Caco-2 (cell line): ENCODE results near the gene LDB2. TPM values are rescaled to one million over a fixed set of nuclear protein-coding genes. Genes with fewer than 3 reads are reported as not detected.

ENCODE experiments used
- BruUV-seq: library from RNA; stranded (reverse); fragments of 400-500 nt; replicated peaks from 2 replicates; lab custom pipeline; 2021; lab: Mats Ljungman, UMichigan
- CTCF ChIA-PET: fragments of 300-600 bp; sonication (Branson Sonifier 250); formaldehyde crosslinking; loops from one replicate; lab custom pipeline; 2022; ENCODE audit warnings: antibody characterized with exemption; lab: Charles Lee
- POLR2A ChIA-PET: fragments of 300-600 bp; sonication (Branson Sonifier 250); formaldehyde crosslinking; loops from one replicate; lab custom pipeline; 2022; ENCODE audit warnings: antibody characterized with exemption; lab: Charles Lee
- DNase-seq, 2 experiments: peaks; one replicate each; pipeline versions ENCODE4 v3.0.0 to v3.0.0-alpha.2; 2020 to 2022
- H3K27me3 ChIP-seq: replicated peaks from 2 replicates; pipeline ENCODE4 v1.6.0; 2011; ENCODE audit warnings: low read length; ENCODE audit not compliant: control insufficient read depth, insufficient read depth
- H3K36me3 ChIP-seq: 2 replicates; pipeline ENCODE4 v1.5.1; 2011; ENCODE audit warnings: low read length; ENCODE audit not compliant: control insufficient read depth, insufficient read depth
- H3K4me1 ChIP-seq: fragments of 250-450 bp; sonication (Bioruptor Pico); 2 replicates; pipeline ENCODE4 v1.5.1; 2020; ENCODE audit warnings: mild to moderate bottlenecking
- H3K4me3 ChIP-seq: 2 replicates; pipeline ENCODE4 v1.5.1; 2011; ENCODE audit warnings: low read depth, mild to moderate bottlenecking, control low read depth, low read length
- H3K9me3 ChIP-seq: fragments of 250-450 bp; sonication (Bioruptor Pico); 2 replicates; pipeline ENCODE4 v1.5.1; 2020; ENCODE audit warnings: mild to moderate bottlenecking, moderate library complexity
- H3K27ac Mint-ChIP-seq: one replicate; pipeline ENCODE4 v1.8.0; 2022; ENCODE audit warnings: mixed read lengths; ENCODE audit not compliant: unreplicated experiment
- H3K27me3 Mint-ChIP-seq: one replicate; pipeline ENCODE4 v1.8.0; 2022; ENCODE audit warnings: mixed read lengths; ENCODE audit not compliant: insufficient read depth, unreplicated experiment
- H3K36me3 Mint-ChIP-seq: one replicate; pipeline ENCODE4 v1.8.0; 2022; ENCODE audit warnings: mild to moderate bottlenecking, mixed read lengths; ENCODE audit not compliant: insufficient read depth, unreplicated experiment
- H3K4me1 Mint-ChIP-seq: one replicate; pipeline ENCODE4 v1.8.0; 2022; ENCODE audit warnings: low read depth, mixed read lengths; ENCODE audit not compliant: unreplicated experiment
- H3K4me3 Mint-ChIP-seq: one replicate; pipeline ENCODE4 v1.8.0; 2022; ENCODE audit warnings: mild to moderate bottlenecking, moderate library complexity, mixed read lengths; ENCODE audit not compliant: unreplicated experiment
- H3K9me3 Mint-ChIP-seq: one replicate; pipeline ENCODE4 v1.8.0; 2022; ENCODE audit warnings: mixed read lengths; ENCODE audit not compliant: unreplicated experiment
- CTCF ChIP-seq, 2 experiments: fragments of 200-600 bp in 1 of 2; IDR thresholded peaks; 1 replicate in 1 of 2; 2 replicates in 1 of 2; pipeline versions ENCODE4 v1.5.1 to v1.8.0; 2011 to 2022; ENCODE audit warnings: antibody characterized with exemption in 1 of 2, control low read depth in 1 of 2, inconsistent platforms in 1 of 2, low read depth in 1 of 2, low read length in 1 of 2, mild to moderate bottlenecking in 1 of 2, moderate library complexity in 1 of 2; ENCODE audit not compliant: insufficient read depth in 1 of 2, severe bottlenecking in 1 of 2, unreplicated experiment in 1 of 2
- intact Hi-C: fragments of 100-400 bp; cut with micrococcal nuclease; formaldehyde crosslinking; loops from one replicate; pipeline ENCODE4 v1.10.0; 2022; ENCODE audit not compliant: unreplicated experiment
- total RNA-seq: library from RNA; stranded (reverse); gene quantifications from 2 replicates; pipeline ENCODE4 v1.2.3, GENCODE V29; 2022

LDB2 gene
- total RNA-seq, 1 experiment from 2014 or later, result not detected

GRCh38 chr4:16837475-16837874, 61.0 kb downstream of the LDB2 start:
- ChIA-PET CTCF (no interaction called here), POLR2A (no interaction called here)
- Mint-ChIP-seq H3K36me3 (no peaks in the 10 kb centered on the region), H3K4me3 (no peak overlapping the region), H3K27ac (no peak overlapping the region), H3K27me3 (peaks cover 12% of the 10 kb centered on the region), H3K4me1 (no peaks in the 10 kb centered on the region), H3K9me3 (no peaks in the 10 kb centered on the region)
- Histone ChIP-seq H3K4me1 (no peaks in the 10 kb centered on the region), H3K27me3 (no peaks in the 10 kb centered on the region), H3K4me3 (no peak overlapping the region), H3K36me3 (no peaks in the 10 kb centered on the region), H3K9me3 (no peaks in the 10 kb centered on the region)
- BruUV-seq, result no TSS peak
- intact Hi-C loops, result no loop called here
- no peak for DNase-seq
- TF ChIP-seq CTCF (IDR thresholded peaks at IDR 0.05; ENCODE audit: insufficient read depth in 1 of 2, low read depth in 1 of 2, low read length in 1 of 2, severe bottlenecking in 1 of 2, unreplicated experiment in 1 of 2), result no peak

GRCh38 chr4:16836324-16836723, 62.1 kb downstream of the LDB2 start:
- BruUV-seq, result no TSS peak
- DNase-seq, result no peak
- H3K27me3 Mint-ChIP-seq, result peaks cover 12% of the 10 kb centered on the region
- Histone ChIP-seq H3K9me3 (no peaks in the 10 kb centered on the region), H3K27me3 (no peaks in the 10 kb centered on the region), H3K36me3 (no peaks in the 10 kb centered on the region), H3K4me3 (no peak overlapping the region), H3K4me1 (no peaks in the 10 kb centered on the region)
- no peaks in the 10 kb centered on the region for H3K4me1 Mint-ChIP-seq
- TF ChIP-seq CTCF (IDR thresholded peaks at IDR 0.05; ENCODE audit: insufficient read depth in 1 of 2, low read depth in 1 of 2, low read length in 1 of 2, severe bottlenecking in 1 of 2, unreplicated experiment in 1 of 2), result no peak
- CTCF ChIA-PET, result no interaction called here
- H3K4me3 Mint-ChIP-seq, result no peak overlapping the region
- no peaks in the 10 kb centered on the region for H3K36me3 Mint-ChIP-seq
- intact Hi-C loops, result no loop called here
- POLR2A ChIA-PET, result no interaction called here
- no peak overlapping the region for H3K27ac Mint-ChIP-seq
- no peaks in the 10 kb centered on the region for H3K9me3 Mint-ChIP-seq

- no peak for DNase-seq
- Mint-ChIP-seq H3K4me1 (no peaks in the 10 kb centered on the region), H3K27ac (no peak overlapping the region), H3K36me3 (no peaks in the 10 kb centered on the region), H3K9me3 (no peaks in the 10 kb centered on the region), H3K27me3 (peaks cover 16% of the 10 kb centered on the region), H3K4me3 (no peak overlapping the region)
- no peaks in the 10 kb centered on the region for H3K36me3 ChIP-seq
- ChIA-PET CTCF (no interaction called here), POLR2A (no interaction called here)
- intact Hi-C loops, result no loop called here
- no TSS peak for BruUV-seq
- no peaks in the 10 kb centered on the region for H3K27me3 ChIP-seq
- no peak overlapping the region for H3K4me3 ChIP-seq
- H3K9me3 ChIP-seq, result no peaks in the 10 kb centered on the region
- no peak for TF ChIP-seq CTCF (IDR thresholded peaks at IDR 0.05; ENCODE audit: insufficient read depth in 1 of 2, low read depth in 1 of 2, low read length in 1 of 2, severe bottlenecking in 1 of 2, unreplicated experiment in 1 of 2)
- no peaks in the 10 kb centered on the region for H3K4me1 ChIP-seq
Measured at GRCh38 chr4:16835597-16836247, 62.7 kb downstream of the LDB2 start.
